HG02973 (cell line): ENCODE measurements around the gene TCEAL8.

ENCODE experiments used
- ATAC-seq: cut with Tn5 transposase; IDR thresholded peaks from one replicate; pipeline ENCODE4 v1.9.1; 2021; ENCODE audit warnings: moderate library complexity; ENCODE audit not compliant: unreplicated experiment

TCEAL8 gene

DNA sequence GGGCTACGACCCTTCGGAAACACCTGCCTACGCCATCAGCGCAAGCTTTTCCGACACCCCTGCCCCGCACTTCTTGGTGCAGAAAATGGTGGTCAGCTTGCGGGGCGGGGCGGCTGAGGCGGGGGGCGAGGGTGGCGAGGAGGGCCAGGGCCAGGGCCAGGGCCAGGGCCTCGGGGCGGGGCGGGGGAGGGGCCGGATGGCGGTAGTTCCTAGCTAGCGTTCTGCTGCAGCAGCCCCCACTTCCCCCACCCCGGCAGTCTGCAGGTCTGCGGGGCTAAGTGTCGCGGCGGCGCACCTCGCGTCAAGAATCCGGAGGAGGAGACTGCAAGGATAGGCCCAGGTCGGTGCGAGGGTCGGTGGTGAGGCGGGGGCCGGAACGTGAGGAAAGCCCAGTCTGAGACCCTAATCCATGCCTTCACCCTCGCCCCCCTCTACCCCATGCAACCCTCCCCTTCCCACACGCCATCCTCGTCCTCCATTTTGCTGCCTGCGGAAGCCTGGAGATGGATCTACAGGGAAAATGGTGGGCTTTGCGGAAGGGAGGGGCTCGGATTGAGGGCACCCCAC, 39.4 kb downstream of the TCEAL8 start:
- peak; percentile 24 for ATAC-seq

DNA sequence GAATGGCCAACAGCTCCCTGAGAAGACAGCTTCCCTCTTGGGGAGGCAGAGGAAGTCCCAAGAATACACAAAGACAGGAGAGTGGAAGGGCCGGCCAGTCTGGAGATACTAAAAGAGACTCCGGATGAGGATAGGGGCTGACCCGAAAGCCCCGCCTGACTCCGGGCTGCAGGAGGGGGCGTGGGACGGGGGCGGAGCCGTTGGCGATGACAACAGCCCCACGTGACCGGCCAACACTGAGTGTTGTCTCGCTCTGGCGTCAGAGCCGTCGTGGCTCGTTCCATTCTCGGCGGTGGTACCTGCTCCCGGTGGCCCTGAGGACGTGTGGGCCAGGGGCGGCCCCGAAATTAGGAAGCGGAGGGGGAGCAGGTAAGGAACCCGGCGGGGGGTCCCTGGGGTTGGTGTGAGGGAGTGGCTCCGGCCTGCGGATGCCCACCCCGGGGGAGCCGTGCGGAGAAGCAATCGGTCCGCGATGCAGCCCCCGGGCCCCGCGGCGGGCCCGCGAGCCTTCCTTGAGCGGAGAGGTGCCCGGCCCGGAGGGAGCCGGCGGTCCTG, 40.0 kb downstream of the TCEAL8 start, which contains the start of gene BEX4:
Gene BEX4, plus strand, starts transcription at position 239 of the 555 bp plus-strand sequence. CDS start 1,046 bp downstream, outside the sequence.
- ATAC-seq, result peak; percentile 96

DNA sequence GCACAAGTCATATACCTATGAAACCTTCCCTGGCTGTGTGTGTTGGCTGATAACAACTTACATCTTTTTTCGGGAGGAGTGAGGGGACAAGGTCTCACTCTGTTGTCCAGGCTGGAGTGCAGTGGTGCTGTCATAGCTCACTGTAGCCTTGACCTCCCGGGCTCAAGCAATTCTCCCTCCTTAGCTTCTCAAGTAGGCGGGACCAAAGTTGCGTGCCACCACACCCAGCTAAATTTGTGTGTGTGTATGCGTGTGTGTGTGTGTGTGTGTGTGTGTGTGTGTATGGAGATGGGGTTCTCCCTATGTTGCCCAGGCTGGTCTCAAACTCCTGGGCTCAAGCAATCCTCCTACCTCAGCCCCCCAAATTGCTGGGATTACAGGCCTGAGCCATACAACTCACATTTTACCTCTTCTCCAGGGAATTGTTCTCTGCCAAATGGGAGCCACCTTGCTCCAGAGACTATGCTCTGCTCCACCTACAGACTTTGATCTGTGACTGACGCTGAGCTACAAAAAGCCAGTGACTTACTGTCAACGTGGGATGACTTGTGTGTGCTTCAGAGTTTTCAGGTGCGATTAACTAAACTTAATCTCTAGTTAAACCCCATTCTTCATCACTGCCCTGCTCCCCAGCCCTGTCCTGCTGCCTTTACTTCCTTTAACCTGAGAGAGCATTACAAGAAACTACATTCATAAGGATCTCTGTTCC, 42.1 kb downstream of the TCEAL8 start:
- no peak for ATAC-seq

DNA sequence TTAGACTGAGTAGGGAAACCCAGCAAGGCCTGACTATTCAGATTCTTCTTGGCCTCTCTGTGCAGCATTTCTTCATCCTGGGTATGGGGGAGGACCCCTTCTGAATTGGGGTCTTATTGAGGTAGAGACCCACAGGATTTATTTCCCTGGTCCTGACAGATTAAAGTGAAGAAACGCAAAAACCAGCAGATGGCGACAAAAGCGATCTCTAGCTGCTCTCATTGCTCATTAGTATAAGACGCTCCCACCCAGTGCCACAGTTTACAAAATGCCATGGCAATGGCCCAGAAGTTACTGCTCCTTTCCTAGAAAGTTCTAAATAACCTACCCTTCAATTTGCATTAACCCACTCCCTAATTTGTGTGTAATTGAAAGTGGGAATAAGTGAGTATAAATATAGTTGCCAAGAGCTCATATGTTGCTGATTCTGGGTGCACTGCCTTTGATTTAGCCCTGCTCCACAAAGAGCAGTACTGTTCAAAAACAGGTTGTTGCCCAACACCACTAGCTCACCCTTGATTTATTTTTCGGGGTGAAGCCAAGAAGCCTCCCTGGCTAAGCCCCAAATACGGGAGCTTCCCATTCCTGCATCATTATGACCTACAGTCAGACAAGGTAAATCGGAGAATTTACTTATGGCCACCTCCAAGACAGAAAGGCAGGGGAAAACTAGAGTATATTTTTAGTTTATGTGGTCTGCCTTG, 43.8 kb downstream of the TCEAL8 start:
- ATAC-seq, result no peak

DNA sequence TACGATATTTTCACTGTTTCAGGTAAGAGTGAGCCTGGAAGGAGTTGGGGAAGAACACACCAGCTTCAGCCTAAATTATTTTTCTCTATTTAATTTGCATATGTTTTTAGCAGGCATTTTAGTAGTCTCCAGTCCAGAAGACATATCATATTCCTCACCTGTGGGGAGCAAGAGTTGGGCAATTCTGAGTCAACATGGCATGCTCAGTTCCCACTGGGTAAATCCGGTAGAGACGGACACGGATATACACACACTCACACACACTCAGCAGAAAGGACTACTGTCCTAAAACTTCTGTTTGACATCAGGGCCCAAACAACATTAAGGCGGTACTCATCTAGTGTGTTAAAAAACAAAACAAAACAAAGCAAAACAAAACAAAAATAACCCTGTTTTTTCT, 44.9 kb downstream of the TCEAL8 start:
- no peak for ATAC-seq
